Prostate gland (tissue), 2 donors: ENCODE measurements around the gene ATP5F1E. TPM values are rescaled to one million over a fixed set of nuclear protein-coding genes. Genes with fewer than 3 reads are reported as not detected.

ENCODE experiments used
- DNase-seq: peaks from one replicate; pipeline ENCODE4 v3.0.0-alpha.2; 2019; ENCODE audit warnings: low spot score
- H3K27ac ChIP-seq, 2 donors: fragments of 200-600 bp; sonication (generic); 2 replicates each; pipeline ENCODE4 v1.5.1; 2017 to 2019
- H3K27me3 ChIP-seq: fragments of 200-600 bp; sonication (generic); replicated peaks from 2 replicates; pipeline ENCODE4 v1.5.1; 2019; ENCODE audit not compliant: insufficient read depth
- H3K36me3 ChIP-seq, 2 donors: fragments of 200-600 bp; sonication (generic); 1 replicate in 1 of 2; 2 replicates in 1 of 2; pipeline versions ENCODE4 v1.5.1 to v1.8.1; 2017 to 2019
- H3K4me1 ChIP-seq: fragments of 200-600 bp; sonication (generic); replicated peaks from 2 replicates; pipeline ENCODE4 v1.5.1; 2019
- H3K4me3 ChIP-seq, 2 donors: fragments of 200-600 bp; sonication (generic); 2 replicates each; pipeline ENCODE4 v1.5.1; 2017 to 2019
- H3K9me3 ChIP-seq: fragments of 200-600 bp; sonication (generic); 2 replicates; pipeline ENCODE4 v1.5.1; 2017
- CTCF ChIP-seq, 4 experiments: fragments of 200-600 bp in 2 of 4; fragments of 450-650 bp in 2 of 4; sonication (generic) in 2 of 4; IDR thresholded peaks; 1 replicate in 3 of 4; 2 replicates in 1 of 4; pipeline ENCODE4 v1.5.1; 2016 to 2019; ENCODE audit warnings: antibody characterized with exemption in 4 of 4, mild to moderate bottlenecking in 2 of 4, moderate library complexity in 2 of 4
- POLR2A ChIP-seq: fragments of 450-650 bp; IDR thresholded peaks from one replicate; pipeline ENCODE4 v1.6.1; 2016; ENCODE audit warnings: antibody characterized with exemption, mild to moderate bottlenecking
- POLR2AphosphoS5 ChIP-seq: sonication (generic); formaldehyde crosslinking; IDR thresholded peaks from one replicate; pipeline ENCODE4 v1.6.1; 2017; ENCODE audit warnings: antibody characterized with exemption
- WGBS: methylation state at CpG from one replicate; pipeline ENCODE4 v1.1.5; 2018; 5-methylcytosine and 5-hydroxymethylcytosine counted together
- intact Hi-C: fragments of 100-400 bp; cut with DNase I; formaldehyde crosslinking; loops from one replicate; pipeline ENCODE4 v1.14.2; 2022
- total RNA-seq, 2 donors: library from RNA; depleted of rRNA; stranded (reverse); fragments of >200 nt; gene quantifications; one replicate each; pipeline ENCODE4 v1.1.0, GENCODE V29; 2016

ATP5F1E gene
- total RNA-seq, 2 donors from 2014 or later, result 23.5 to 24.4 TPM

DNA sequence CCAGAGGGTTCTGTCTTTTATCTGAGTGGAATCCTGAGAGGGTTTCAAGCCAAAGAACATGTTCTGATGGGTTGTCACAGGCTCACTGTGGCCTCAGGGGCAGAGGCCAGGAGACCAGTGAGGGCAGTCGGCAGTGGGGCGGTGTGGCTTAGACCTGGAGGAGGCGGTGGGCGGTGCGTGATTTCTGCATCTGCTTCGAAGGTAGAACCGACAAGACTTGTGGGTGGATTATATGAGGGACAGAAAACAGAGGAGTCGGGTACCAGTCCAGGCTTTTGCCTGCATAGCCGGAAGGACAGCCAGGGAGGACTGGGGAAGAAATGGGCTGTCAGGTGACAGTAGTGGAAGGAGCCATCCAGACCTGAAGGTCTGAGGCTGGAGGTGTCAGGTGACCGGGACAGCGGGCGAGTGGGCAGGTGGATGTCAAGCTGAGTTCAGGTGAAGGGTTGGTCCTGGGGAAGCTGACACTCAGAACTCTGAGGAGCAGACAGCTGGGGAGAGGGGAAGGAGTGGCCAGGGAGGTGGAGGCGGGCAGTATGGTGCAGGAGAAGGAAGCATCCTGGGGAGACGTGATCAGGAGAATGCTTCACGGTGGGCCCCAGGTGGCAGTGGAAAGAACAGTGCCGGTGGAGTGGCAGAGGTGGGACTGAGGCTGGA lies 28.2 kb downstream of the ATP5F1E start:
- Histone ChIP-seq H3K4me1 (peaks cover 7% of the 10 kb centered on the region), H3K27ac (no peak overlapping the region), H3K9me3 (no peaks in the 10 kb centered on the region), H3K4me3 (no peak overlapping the region), H3K27me3 (no peaks in the 10 kb centered on the region), H3K36me3 (peaks cover 0 to 12% of the 10 kb centered on the region in 2 donors)
- WGBS, result 82% methylated on average over 16 of the region's 16 CpGs
- DNase-seq, result no peak
- TF ChIP-seq POLR2AphosphoS5 (no peak), POLR2A (no peak), CTCF (IDR thresholded peaks at IDR 0.05) (no peak)
- intact Hi-C loops, result no loop called here

GRCh38 chr20:59002874-59003399 lies 29.2 kb downstream of the ATP5F1E start:
- no peaks in the 10 kb centered on the region for H3K27me3 ChIP-seq
- intact Hi-C loops, result no loop called here
- H3K4me3 ChIP-seq, result no peak overlapping the region
- no peak overlapping the region for H3K27ac ChIP-seq
- H3K9me3 ChIP-seq, result no peaks in the 10 kb centered on the region
- H3K36me3 ChIP-seq, result peaks cover 2 to 12% of the 10 kb centered on the region in 2 donors
- 88% methylated on average over 17 of the region's 17 CpGs for WGBS
- TF ChIP-seq POLR2A, result no peak
- peaks cover 7% of the 10 kb centered on the region for H3K4me1 ChIP-seq
- no peak for DNase-seq

DNA sequence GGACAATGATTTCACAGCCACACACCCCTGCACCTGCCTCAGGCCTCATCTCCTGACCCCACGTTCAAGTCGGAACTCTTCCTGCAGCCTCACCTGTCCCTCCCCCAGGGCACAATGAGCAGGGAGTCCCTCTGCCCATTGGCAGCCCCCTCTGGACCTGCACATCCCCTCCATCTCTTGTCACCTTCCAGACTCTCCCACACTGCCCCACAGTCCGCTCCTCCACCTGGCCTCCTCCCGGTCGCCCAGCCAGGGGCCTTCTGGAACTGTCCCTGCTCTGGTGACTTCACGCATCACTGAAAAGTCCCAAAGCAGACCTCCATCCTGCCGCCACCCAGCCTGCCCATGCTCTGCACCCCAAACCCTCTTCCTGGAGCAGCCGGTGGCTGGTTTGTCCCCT lies 29.7 kb downstream of the ATP5F1E start:
- H3K4me3 ChIP-seq, result no peak overlapping the region
- no peak for DNase-seq
- no peaks in the 10 kb centered on the region for H3K27me3 ChIP-seq
- no peak overlapping the region for H3K27ac ChIP-seq
- peaks cover 2 to 12% of the 10 kb centered on the region in 2 donors for H3K36me3 ChIP-seq
- no peaks in the 10 kb centered on the region for H3K9me3 ChIP-seq
- H3K4me1 ChIP-seq, result peaks cover 7% of the 10 kb centered on the region
- WGBS, result 92% methylated on average over 7 of the region's 8 CpGs
- intact Hi-C loops, result no loop called here
- TF ChIP-seq POLR2A (no peak), CTCF (IDR thresholded peaks at IDR 0.05) (no peak), POLR2AphosphoS5 (no peak)

- Histone ChIP-seq H3K27me3 (no peaks in the 10 kb centered on the region), H3K4me3 (no peak overlapping the region), H3K9me3 (no peaks in the 10 kb centered on the region), H3K4me1 (peaks cover 7% of the 10 kb centered on the region), H3K36me3 (peaks cover 2 to 12% of the 10 kb centered on the region in 2 donors), H3K27ac (no peak overlapping the region)
- no peak for DNase-seq
- WGBS, result 87% methylated on average over 25 of the region's 27 CpGs
- no peak for TF ChIP-seq POLR2A
- TF ChIP-seq CTCF (IDR thresholded peaks at IDR 0.05), result no peak
- TF ChIP-seq POLR2AphosphoS5, result no peak
- intact Hi-C loops, result no loop called here
These were observed 30.5 kb downstream of the ATP5F1E start for GRCh38 chr20:59001449-59002171.

GRCh38 chr20:59001068-59001448 lies 31.1 kb downstream of the ATP5F1E start:
- no peak for DNase-seq
- Histone ChIP-seq H3K27me3 (no peaks in the 10 kb centered on the region), H3K27ac (no peak overlapping the region), H3K9me3 (no peaks in the 10 kb centered on the region), H3K4me1 (peaks cover 7% of the 10 kb centered on the region), H3K4me3 (no peak overlapping the region), H3K36me3 (peaks cover 2 to 17% of the 10 kb centered on the region in 2 donors)
- 89% methylated on average over 13 of the region's 13 CpGs for WGBS
- TF ChIP-seq POLR2A, result no peak
- no peak for TF ChIP-seq POLR2AphosphoS5
- TF ChIP-seq CTCF (IDR thresholded peaks at IDR 0.05), result no peak
- intact Hi-C loops, result no loop called here
